ENCODE data around the gene RNF40.

The RNF40 gene

GRCh38 chr16:30761928-30762902 lies at the start of gene RNF40, which contains the start of gene CFAP119:
TSS of gene RNF40 (plus strand) at chr16:30762322. CDS start at chr16:30762546, 224 bp downstream.
TSS of gene CFAP119 (minus strand) at chr16:30762062. CDS start at chr16:30761748, 314 bp downstream.
- peaks cover 30% of the 10 kb centered on the region for H3K36me3 ChIP-seq (ENCODE audit: control insufficient read depth, insufficient read depth, low read length)
- peak within 1 kb of the TSS; percentile 72 for H3K27ac ChIP-seq (ENCODE audit: low read depth, low read length)
- peak within 1 kb of the TSS; percentile 96 for H3K4me3 ChIP-seq (ENCODE audit: low read length)
- no peaks in the 10 kb centered on the region for H3K27me3 ChIP-seq (ENCODE audit: control insufficient read depth, insufficient read depth, low read length)
- H3K4me1 ChIP-seq (ENCODE audit: control insufficient read depth, insufficient read depth, low read length) = peaks cover 19% of the 10 kb centered on the region
- peak within 1 kb of the TSS; percentile 89 for H3K9ac ChIP-seq (ENCODE audit: low read length)

GRCh38 chr16:30715750-30716445 lies 46.2 kb upstream of the RNF40 start:
- Histone ChIP-seq H3K27me3 (ENCODE audit: control insufficient read depth, insufficient read depth, low read length) (no peaks in the 10 kb centered on the region), H3K36me3 (ENCODE audit: control insufficient read depth, insufficient read depth, low read length) (peaks cover 64% of the 10 kb centered on the region), H3K4me3 (ENCODE audit: low read length) (no peak overlapping the region), H3K27ac (ENCODE audit: low read depth, low read length) (no peak overlapping the region), H3K4me1 (ENCODE audit: control insufficient read depth, insufficient read depth, low read length) (no peaks in the 10 kb centered on the region), H3K9ac (ENCODE audit: low read length) (no peak overlapping the region)

DNA sequence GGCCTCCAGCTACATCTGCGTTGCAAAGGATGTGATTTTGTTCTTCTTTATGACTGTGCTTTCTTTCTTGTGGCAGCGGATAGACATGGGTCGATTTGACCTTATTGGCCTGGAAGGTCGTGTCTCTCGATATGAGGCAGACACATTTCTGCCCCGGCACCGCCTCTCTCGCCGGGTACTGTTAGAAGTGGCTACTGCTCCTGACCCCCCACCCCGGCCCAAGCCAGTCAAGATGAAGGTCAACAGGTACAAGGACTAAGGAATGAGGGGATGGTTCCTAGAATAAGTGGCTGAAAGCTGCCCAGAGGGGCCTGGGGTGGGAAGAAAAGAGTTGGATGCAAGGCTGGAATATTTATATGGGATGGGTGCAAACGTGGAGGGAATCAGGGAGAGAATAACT lies 42.0 kb upstream of the RNF40 start:
- Histone ChIP-seq H3K27me3 (ENCODE audit: control insufficient read depth, insufficient read depth, low read length) (no peaks in the 10 kb centered on the region), H3K36me3 (ENCODE audit: control insufficient read depth, insufficient read depth, low read length) (peaks cover 68% of the 10 kb centered on the region), H3K4me1 (ENCODE audit: control insufficient read depth, insufficient read depth, low read length) (no peaks in the 10 kb centered on the region), H3K4me3 (ENCODE audit: low read length) (no peak overlapping the region), H3K27ac (ENCODE audit: low read depth, low read length) (no peak overlapping the region), H3K9ac (ENCODE audit: low read length) (no peak overlapping the region)

GRCh38 chr16:30720694-30721093 lies 41.4 kb upstream of the RNF40 start:
- H3K4me3 ChIP-seq (ENCODE audit: low read length) = no peak overlapping the region
- no peak overlapping the region for H3K27ac ChIP-seq (ENCODE audit: low read depth, low read length)
- peaks cover 70% of the 10 kb centered on the region for H3K36me3 ChIP-seq (ENCODE audit: control insufficient read depth, insufficient read depth, low read length)
- no peak overlapping the region for H3K9ac ChIP-seq (ENCODE audit: low read length)
- no peaks in the 10 kb centered on the region for H3K4me1 ChIP-seq (ENCODE audit: control insufficient read depth, insufficient read depth, low read length)
- no peaks in the 10 kb centered on the region for H3K27me3 ChIP-seq (ENCODE audit: control insufficient read depth, insufficient read depth, low read length)

GRCh38 chr16:30721167-30721566 lies 41.0 kb upstream of the RNF40 start:
- Histone ChIP-seq H3K36me3 (ENCODE audit: control insufficient read depth, insufficient read depth, low read length) (peaks cover 65% of the 10 kb centered on the region), H3K27ac (ENCODE audit: low read depth, low read length) (no peak overlapping the region), H3K27me3 (ENCODE audit: control insufficient read depth, insufficient read depth, low read length) (no peaks in the 10 kb centered on the region)

GRCh38 chr16:30721606-30722005 lies 40.5 kb upstream of the RNF40 start:
- Histone ChIP-seq H3K9ac (ENCODE audit: low read length) (no peak overlapping the region), H3K4me1 (ENCODE audit: control insufficient read depth, insufficient read depth, low read length) (no peaks in the 10 kb centered on the region), H3K36me3 (ENCODE audit: control insufficient read depth, insufficient read depth, low read length) (peaks cover 63% of the 10 kb centered on the region), H3K27me3 (ENCODE audit: control insufficient read depth, insufficient read depth, low read length) (no peaks in the 10 kb centered on the region), H3K4me3 (ENCODE audit: low read length) (no peak overlapping the region), H3K27ac (ENCODE audit: low read depth, low read length) (no peak overlapping the region)

More at GRCh38 chr16:30721167-30721566, 41.0 kb upstream of the RNF40 start:
- Histone ChIP-seq H3K9ac (ENCODE audit: low read length) (no peak overlapping the region), H3K4me1 (ENCODE audit: control insufficient read depth, insufficient read depth, low read length) (no peaks in the 10 kb centered on the region), H3K4me3 (ENCODE audit: low read length) (no peak overlapping the region)

- Histone ChIP-seq H3K27ac (ENCODE audit: low read depth, low read length) (no peak overlapping the region), H3K4me1 (ENCODE audit: control insufficient read depth, insufficient read depth, low read length) (no peaks in the 10 kb centered on the region), H3K9ac (ENCODE audit: low read length) (no peak overlapping the region), H3K27me3 (ENCODE audit: control insufficient read depth, insufficient read depth, low read length) (no peaks in the 10 kb centered on the region), H3K36me3 (ENCODE audit: control insufficient read depth, insufficient read depth, low read length) (peaks cover 60% of the 10 kb centered on the region), H3K4me3 (ENCODE audit: low read length) (no peak overlapping the region)
These were observed 39.7 kb upstream of the RNF40 start for GRCh38 chr16:30722443-30722842.

- no peak overlapping the region for H3K4me3 ChIP-seq (ENCODE audit: low read length)
- no peak overlapping the region for H3K27ac ChIP-seq (ENCODE audit: low read depth, low read length)
- no peaks in the 10 kb centered on the region for H3K27me3 ChIP-seq (ENCODE audit: control insufficient read depth, insufficient read depth, low read length)
- H3K9ac ChIP-seq (ENCODE audit: low read length) = no peak overlapping the region
- H3K36me3 ChIP-seq (ENCODE audit: control insufficient read depth, insufficient read depth, low read length) = peaks cover 60% of the 10 kb centered on the region
- no peaks in the 10 kb centered on the region for H3K4me1 ChIP-seq (ENCODE audit: control insufficient read depth, insufficient read depth, low read length)
These were observed 39.2 kb upstream of the RNF40 start for GRCh38 chr16:30722916-30723315.

GRCh38 chr16:30723725-30724355 lies 38.3 kb upstream of the RNF40 start:
- no peak overlapping the region for H3K9ac ChIP-seq (ENCODE audit: low read length)
- H3K36me3 ChIP-seq (ENCODE audit: control insufficient read depth, insufficient read depth, low read length) = peaks cover 57% of the 10 kb centered on the region
- H3K4me3 ChIP-seq (ENCODE audit: low read length) = no peak overlapping the region
- H3K4me1 ChIP-seq (ENCODE audit: control insufficient read depth, insufficient read depth, low read length) = no peaks in the 10 kb centered on the region
- no peaks in the 10 kb centered on the region for H3K27me3 ChIP-seq (ENCODE audit: control insufficient read depth, insufficient read depth, low read length)
- H3K27ac ChIP-seq (ENCODE audit: low read depth, low read length) = no peak overlapping the region

- Histone ChIP-seq H3K4me3 (ENCODE audit: low read length) (no peak overlapping the region), H3K4me1 (ENCODE audit: control insufficient read depth, insufficient read depth, low read length) (no peaks in the 10 kb centered on the region), H3K27ac (ENCODE audit: low read depth, low read length) (no peak overlapping the region), H3K27me3 (ENCODE audit: control insufficient read depth, insufficient read depth, low read length) (no peaks in the 10 kb centered on the region), H3K9ac (ENCODE audit: low read length) (no peak overlapping the region), H3K36me3 (ENCODE audit: control insufficient read depth, insufficient read depth, low read length) (peaks cover 60% of the 10 kb centered on the region)
These were observed 37.3 kb upstream of the RNF40 start for GRCh38 chr16:30724641-30725417.

GRCh38 chr16:30725418-30725792 lies 36.7 kb upstream of the RNF40 start:
- Histone ChIP-seq H3K36me3 (ENCODE audit: control insufficient read depth, insufficient read depth, low read length) (peaks cover 57% of the 10 kb centered on the region), H3K27me3 (ENCODE audit: control insufficient read depth, insufficient read depth, low read length) (no peaks in the 10 kb centered on the region), H3K4me3 (ENCODE audit: low read length) (no peak overlapping the region), H3K27ac (ENCODE audit: low read depth, low read length) (no peak overlapping the region), H3K4me1 (ENCODE audit: control insufficient read depth, insufficient read depth, low read length) (no peaks in the 10 kb centered on the region), H3K9ac (ENCODE audit: low read length) (no peak overlapping the region)

Measured in rectal smooth muscle tissue (tissue), 1 donor.